Endothelial cell of umbilical vein (primary cell): ENCODE data around the gene GALNT9.

Source experiments
- EZH2 ChIP-seq: IDR thresholded peaks from 2 replicates; pipeline ENCODE4 v1.6.1; 2012; ENCODE audit warnings: borderline replicate concordance, low read depth, mild to moderate bottlenecking, moderate library complexity, low read length, inconsistent platforms; ENCODE audit not compliant: severe bottlenecking
- GATA2 ChIP-seq: IDR thresholded peaks from 2 replicates; pipeline ENCODE4 v1.7.0; 2011; ENCODE audit warnings: low read depth, mild to moderate bottlenecking, moderate library complexity, mixed read lengths, low read length; ENCODE audit not compliant: insufficient read length, insufficient read depth
- JUN ChIP-seq: IDR thresholded peaks from 2 replicates; pipeline ENCODE4 v1.6.1; 2011; ENCODE audit warnings: borderline replicate concordance, low read depth; ENCODE audit not compliant: insufficient read length, insufficient read depth
- MYC ChIP-seq: IDR thresholded peaks from one replicate; pipeline ENCODE4 v1.6.1; 2011; ENCODE audit warnings: mild to moderate bottlenecking, low read depth, low read length
- POLR2A ChIP-seq: IDR thresholded peaks from 2 replicates; pipeline ENCODE4 v1.6.1; 2012; ENCODE audit warnings: low read depth, mild to moderate bottlenecking, control low read depth, low read length
- POLR2AphosphoS5 ChIP-seq: IDR thresholded peaks from 2 replicates; pipeline ENCODE4 v1.6.1; 2012; ENCODE audit warnings: low read depth, mild to moderate bottlenecking, control low read depth, low read length, moderate library complexity; ENCODE audit not compliant: insufficient read depth
- TF ChIP-seq, protein P1 (sequence below), 2 donors: IDR thresholded peaks; 1 replicate in 1 of 2; 2 replicates in 1 of 2; pipeline ENCODE4 v1.5.1; 2011; ENCODE audit warnings: low read length in 2 of 2, mild to moderate bottlenecking in 2 of 2, moderate library complexity in 2 of 2, control low read depth in 1 of 2, inconsistent platforms in 1 of 2, low read depth in 1 of 2; ENCODE audit not compliant: insufficient read depth in 1 of 2; ENCODE audit errors: extremely low read depth in 1 of 2
- TF ChIP-seq, protein P2 (sequence below): IDR thresholded peaks from 2 replicates; pipeline ENCODE4 v1.6.1; 2011; ENCODE audit not compliant: insufficient read depth, insufficient read length

- TF ChIP-seq POLR2AphosphoS5 (no peak), EZH2 (no peak), POLR2A (no peak), MYC (no peak), JUN (no peak), GATA2 (no peak)
- TF ChIP-seq, protein P1, sequence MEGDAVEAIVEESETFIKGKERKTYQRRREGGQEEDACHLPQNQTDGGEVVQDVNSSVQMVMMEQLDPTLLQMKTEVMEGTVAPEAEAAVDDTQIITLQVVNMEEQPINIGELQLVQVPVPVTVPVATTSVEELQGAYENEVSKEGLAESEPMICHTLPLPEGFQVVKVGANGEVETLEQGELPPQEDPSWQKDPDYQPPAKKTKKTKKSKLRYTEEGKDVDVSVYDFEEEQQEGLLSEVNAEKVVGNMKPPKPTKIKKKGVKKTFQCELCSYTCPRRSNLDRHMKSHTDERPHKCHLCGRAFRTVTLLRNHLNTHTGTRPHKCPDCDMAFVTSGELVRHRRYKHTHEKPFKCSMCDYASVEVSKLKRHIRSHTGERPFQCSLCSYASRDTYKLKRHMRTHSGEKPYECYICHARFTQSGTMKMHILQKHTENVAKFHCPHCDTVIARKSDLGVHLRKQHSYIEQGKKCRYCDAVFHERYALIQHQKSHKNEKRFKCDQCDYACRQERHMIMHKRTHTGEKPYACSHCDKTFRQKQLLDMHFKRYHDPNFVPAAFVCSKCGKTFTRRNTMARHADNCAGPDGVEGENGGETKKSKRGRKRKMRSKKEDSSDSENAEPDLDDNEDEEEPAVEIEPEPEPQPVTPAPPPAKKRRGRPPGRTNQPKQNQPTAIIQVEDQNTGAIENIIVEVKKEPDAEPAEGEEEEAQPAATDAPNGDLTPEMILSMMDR (IDR thresholded peaks at IDR 0.05; ENCODE audit: extremely low read depth in 1 of 2, insufficient read depth in 1 of 2, low read depth in 1 of 2, low read length in 2 of 2), result no peak
- TF ChIP-seq, protein P2, sequence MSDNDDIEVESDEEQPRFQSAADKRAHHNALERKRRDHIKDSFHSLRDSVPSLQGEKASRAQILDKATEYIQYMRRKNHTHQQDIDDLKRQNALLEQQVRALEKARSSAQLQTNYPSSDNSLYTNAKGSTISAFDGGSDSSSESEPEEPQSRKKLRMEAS, result no peak
These were observed 2.7 kb downstream of the GALNT9 start for GRCh38 chr12:132326646-132327045.
